DOHH2 (cell line): ENCODE results near the gene EIF4A3.

ENCODE experiments used
- H3F3A ChIP-seq: fragments of 200-600 bp; sonication (generic), shearing (Covaris generic); 2 replicates; pipeline ENCODE4 v1.6.0; 2016; ENCODE audit warnings: antibody characterized with exemption, mild to moderate bottlenecking; ENCODE audit not compliant: control insufficient read depth, insufficient read depth
- H3K27ac ChIP-seq: fragments of 200-600 bp; sonication (generic); 2 replicates; pipeline ENCODE4 v1.5.1; 2014; ENCODE audit warnings: low read depth, mild to moderate bottlenecking, low read length, moderate library complexity
- H3K27me3 ChIP-seq: fragments of 200-600 bp; sonication (generic); 2 replicates; pipeline ENCODE4 v1.6.1; 2014; ENCODE audit warnings: mild to moderate bottlenecking, low read length, mixed read lengths; ENCODE audit not compliant: control insufficient read depth
- H3K36me3 ChIP-seq: fragments of 200-600 bp; sonication (generic); 2 replicates; pipeline ENCODE4 v1.6.1; 2014; ENCODE audit warnings: mild to moderate bottlenecking, low read length, moderate library complexity, mixed read lengths; ENCODE audit not compliant: control insufficient read depth
- H3K4me1 ChIP-seq: fragments of 200-600 bp; sonication (generic); 2 replicates; pipeline ENCODE4 v1.6.1; 2014; ENCODE audit warnings: mild to moderate bottlenecking, low read length, mixed read lengths; ENCODE audit not compliant: control insufficient read depth
- H3K4me2 ChIP-seq: fragments of 200-600 bp; sonication (generic); 2 replicates; pipeline ENCODE4 v1.6.0; 2014; ENCODE audit warnings: mild to moderate bottlenecking, low read length, moderate library complexity
- H3K4me3 ChIP-seq: fragments of 200-600 bp; sonication (generic); 2 replicates; pipeline ENCODE4 v1.5.1; 2014; ENCODE audit warnings: mild to moderate bottlenecking, low read length, mixed read lengths
- H3K79me2 ChIP-seq: fragments of 200-600 bp; sonication (generic); 2 replicates; pipeline ENCODE4 v1.6.1; 2014; ENCODE audit warnings: mild to moderate bottlenecking, low read length, mixed read lengths; ENCODE audit not compliant: control insufficient read depth
- H3K9me2 ChIP-seq: fragments of 200-600 bp; sonication (generic); replicated peaks from 2 replicates; pipeline ENCODE4 v1.6.1; 2014; ENCODE audit warnings: mild to moderate bottlenecking, low read length, mixed read lengths; ENCODE audit not compliant: control insufficient read depth
- H3K9me3 ChIP-seq: fragments of 200-600 bp; sonication (generic); 2 replicates; pipeline ENCODE4 v1.6.1; 2014; ENCODE audit warnings: antibody characterized with exemption, low read length, mixed read lengths; ENCODE audit not compliant: control insufficient read depth, insufficient read depth
- H4K20me1 ChIP-seq: fragments of 200-600 bp; sonication (generic); 2 replicates; pipeline ENCODE4 v1.6.0; 2014; ENCODE audit warnings: low read depth, mild to moderate bottlenecking, antibody characterized with exemption, low read length, moderate library complexity; ENCODE audit not compliant: control insufficient read depth, insufficient read depth
- CTCF ChIP-seq: fragments of 200-600 bp; sonication (generic); IDR thresholded peaks from one replicate; pipeline ENCODE4 v1.5.1; 2014; ENCODE audit warnings: antibody characterized with exemption, mild to moderate bottlenecking, low read depth, low read length; ENCODE audit not compliant: poor library complexity, severe bottlenecking
- EZH2phosphoT487 ChIP-seq: fragments of 200-600 bp; sonication (generic); IDR thresholded peaks from 2 replicates; pipeline ENCODE4 v1.6.1; 2017; ENCODE audit warnings: borderline replicate concordance, mild to moderate bottlenecking, antibody characterized with exemption, low read length, moderate library complexity, mixed read lengths

The EIF4A3 gene

GRCh38 chr17:80153004-80153403 lies 6.1 kb upstream of the EIF4A3 start:
- Histone ChIP-seq H3K9me2 (no peaks in the 10 kb centered on the region), H3K79me2 (peaks cover 5% of the 10 kb centered on the region), H3K4me2 (no peak overlapping the region), H3K27me3 (no peaks in the 10 kb centered on the region; the same call in 1 of the 2 replicates), H3F3A (no peaks in the 10 kb centered on the region), H3K4me1 (peaks cover 4% of the 10 kb centered on the region), H3K36me3 (no peaks in the 10 kb centered on the region), H4K20me1 (no peaks in the 10 kb centered on the region), H3K4me3 (no peak overlapping the region), H3K27ac (no peak overlapping the region), H3K9me3 (no peaks in the 10 kb centered on the region)
- TF ChIP-seq EZH2phosphoT487 (no peak), CTCF (no peak)

GRCh38 chr17:80152081-80152702 lies 5.3 kb upstream of the EIF4A3 start:
- Histone ChIP-seq H3K9me2 (no peaks in the 10 kb centered on the region), H3F3A (no peaks in the 10 kb centered on the region), H3K4me2 (no peak overlapping the region), H3K79me2 (peaks cover 14% of the 10 kb centered on the region), H3K27ac (no peak overlapping the region), H4K20me1 (no peaks in the 10 kb centered on the region), H3K9me3 (no peaks in the 10 kb centered on the region), H3K4me3 (no peak overlapping the region), H3K36me3 (no peaks in the 10 kb centered on the region), H3K27me3 (no peaks in the 10 kb centered on the region; the same call in 1 of the 2 replicates), H3K4me1 (peaks cover 7% of the 10 kb centered on the region)
- TF ChIP-seq EZH2phosphoT487 (no peak), CTCF (no peak)

- no peak overlapping the region for H3K27ac ChIP-seq
- H3K4me3 ChIP-seq = no peak overlapping the region
- no peaks in the 10 kb centered on the region for H3K9me3 ChIP-seq
- H3K36me3 ChIP-seq = peaks cover 5% of the 10 kb centered on the region
- TF ChIP-seq EZH2phosphoT487 (no peak), CTCF (no peak)
- peaks cover 20% of the 10 kb centered on the region for H3K79me2 ChIP-seq
- peaks cover 3% of the 10 kb centered on the region; the same call in 1 of the 2 replicates for H4K20me1 ChIP-seq
- H3K4me2 ChIP-seq = no peak overlapping the region
- H3F3A ChIP-seq = no peaks in the 10 kb centered on the region
- H3K4me1 ChIP-seq = peaks cover 7% of the 10 kb centered on the region
- no peaks in the 10 kb centered on the region for H3K9me2 ChIP-seq
- H3K27me3 ChIP-seq = no peaks in the 10 kb centered on the region
Observed at GRCh38 chr17:80151333-80151732, 4.4 kb upstream of the EIF4A3 start.
